ENCODE results near the gene SH3D19.

The SH3D19 gene

GRCh38 chr4:151107063-151107462 is 218.3 kb downstream of the SH3D19 start:
- Histone ChIP-seq H3K27me3 (ENCODE audit: low read depth, low read length) (no peaks in the 10 kb centered on the region), H3K36me3 (replicated peaks; ENCODE audit: low read depth, low read length) (peaks cover 70% of the 10 kb centered on the region), H3K4me3 (ENCODE audit: low read length) (no peak overlapping the region), H3K4me1 (ENCODE audit: low read length) (peaks cover 5% of the 10 kb centered on the region; the same call in 1 of the 2 replicates), H3K27ac (ENCODE audit: low read length) (no peak overlapping the region), H3K9ac (ENCODE audit: low read length) (no peak overlapping the region), H3K4me2 (ENCODE audit: low read length) (no peak overlapping the region), H2AFZ (ENCODE audit: low read depth, low read length) (no peak overlapping the region), H3K9me3 (ENCODE audit: insufficient read depth, low read length) (no peaks in the 10 kb centered on the region), H3K79me2 (ENCODE audit: low read length) (peaks cover 45% of the 10 kb centered on the region), H4K20me1 (ENCODE audit: insufficient read depth, low read length) (peaks cover 40% of the 10 kb centered on the region)
- TF ChIP-seq CTCF (IDR thresholded peaks at IDR 0.05; ENCODE audit: low read depth, low read length) (no peak), EZH2phosphoT487 (IDR thresholded peaks at IDR 0.05; ENCODE audit: low read depth) (no peak)

GRCh38 chr4:151105454-151106032 is 219.9 kb downstream of the SH3D19 start:
- no peaks in the 10 kb centered on the region for H3K27me3 ChIP-seq (ENCODE audit: low read depth, low read length)
- H3K36me3 ChIP-seq (replicated peaks; ENCODE audit: low read depth, low read length), result peaks cover 79% of the 10 kb centered on the region
- H3K79me2 ChIP-seq (ENCODE audit: low read length), result peaks cover 60% of the 10 kb centered on the region
- peaks cover 56% of the 10 kb centered on the region for H4K20me1 ChIP-seq (ENCODE audit: insufficient read depth, low read length)
- H3K27ac ChIP-seq (ENCODE audit: low read length), result no peak overlapping the region
- no peak overlapping the region for H3K9ac ChIP-seq (ENCODE audit: low read length)
- H2AFZ ChIP-seq (ENCODE audit: low read depth, low read length), result no peak overlapping the region
- peaks cover 16% of the 10 kb centered on the region for H3K4me1 ChIP-seq (ENCODE audit: low read length)
- no peak overlapping the region for H3K4me3 ChIP-seq (ENCODE audit: low read length)
- TF ChIP-seq CTCF (IDR thresholded peaks at IDR 0.05; ENCODE audit: low read depth, low read length) (no peak), EZH2phosphoT487 (IDR thresholded peaks at IDR 0.05; ENCODE audit: low read depth) (no peak)
- no peak overlapping the region for H3K4me2 ChIP-seq (ENCODE audit: low read length)
- no peaks in the 10 kb centered on the region for H3K9me3 ChIP-seq (ENCODE audit: insufficient read depth, low read length)

- no peak overlapping the region for H2AFZ ChIP-seq (ENCODE audit: low read depth, low read length)
- no peak overlapping the region for H3K4me3 ChIP-seq (ENCODE audit: low read length)
- TF ChIP-seq EZH2phosphoT487 (IDR thresholded peaks at IDR 0.05; ENCODE audit: low read depth), result no peak
- no peak for TF ChIP-seq CTCF (IDR thresholded peaks at IDR 0.05; ENCODE audit: low read depth, low read length)
- peaks cover 69% of the 10 kb centered on the region for H3K79me2 ChIP-seq (ENCODE audit: low read length)
- no peak overlapping the region for H3K9ac ChIP-seq (ENCODE audit: low read length)
- no peak overlapping the region for H3K27ac ChIP-seq (ENCODE audit: low read length)
- no peak overlapping the region for H3K4me2 ChIP-seq (ENCODE audit: low read length)
- no peaks in the 10 kb centered on the region for H3K27me3 ChIP-seq (ENCODE audit: low read depth, low read length)
- peaks cover 84% of the 10 kb centered on the region for H3K36me3 ChIP-seq (replicated peaks; ENCODE audit: low read depth, low read length)
- peaks cover 18% of the 10 kb centered on the region for H3K4me1 ChIP-seq (ENCODE audit: low read length)
- no peaks in the 10 kb centered on the region for H3K9me3 ChIP-seq (ENCODE audit: insufficient read depth, low read length)
- H4K20me1 ChIP-seq (ENCODE audit: insufficient read depth, low read length), result peaks cover 63% of the 10 kb centered on the region
Observed at GRCh38 chr4:151104621-151105020, 220.8 kb downstream of the SH3D19 start.

GRCh38 chr4:151103758-151104157 is 221.6 kb downstream of the SH3D19 start:
- Histone ChIP-seq H3K4me2 (ENCODE audit: low read length) (no peak overlapping the region), H3K9ac (ENCODE audit: low read length) (no peak overlapping the region), H3K27ac (ENCODE audit: low read length) (no peak overlapping the region)

More at GRCh38 chr4:151103758-151104157, 221.6 kb downstream of the SH3D19 start:
- Histone ChIP-seq H3K27me3 (ENCODE audit: low read depth, low read length) (no peaks in the 10 kb centered on the region), H3K4me1 (ENCODE audit: low read length) (peaks cover 20% of the 10 kb centered on the region), H3K4me3 (ENCODE audit: low read length) (no peak overlapping the region), H3K79me2 (ENCODE audit: low read length) (peaks cover 72% of the 10 kb centered on the region), H2AFZ (ENCODE audit: low read depth, low read length) (no peak overlapping the region), H4K20me1 (ENCODE audit: insufficient read depth, low read length) (peaks cover 63% of the 10 kb centered on the region), H3K36me3 (replicated peaks; ENCODE audit: low read depth, low read length) (peaks cover 82% of the 10 kb centered on the region), H3K9me3 (ENCODE audit: insufficient read depth, low read length) (no peaks in the 10 kb centered on the region)
- TF ChIP-seq CTCF (IDR thresholded peaks at IDR 0.05; ENCODE audit: low read depth, low read length) (no peak), EZH2phosphoT487 (IDR thresholded peaks at IDR 0.05; ENCODE audit: low read depth) (no peak)

All from OCI-LY3 (cell line).